ENCODE results near the gene MYH7.

Gene MYH7

GRCh38 chr14:23454445-23454856 is 19.0 kb upstream of the MYH7 start:
- TF ChIP-seq FOXP2 (optimal IDR thresholded peaks at IDR 0.05; ENCODE audit: control extremely low read depth, extremely low read length, insufficient read depth) = no peak
- no peak for TF ChIP-seq POLR2AphosphoS5 (IDR thresholded peaks at IDR 0.05; ENCODE audit: borderline replicate concordance, low read depth, low read length)
- TF ChIP-seq EZH2 (IDR thresholded peaks at IDR 0.05) = no peak
- H3K27ac ChIP-seq = no peak overlapping the region
- H3K9me3 ChIP-seq (ENCODE audit: low read depth, low read length) = no peaks in the 10 kb centered on the region
- H3K9ac ChIP-seq (ENCODE audit: insufficient read length) = no peak overlapping the region
- no peak for DNase-seq (ENCODE audit: low read depth, low spot score)
- H3K36me3 ChIP-seq (ENCODE audit: insufficient read depth, low read length) = no peaks in the 10 kb centered on the region
- no peak overlapping the region for H3K4me3 ChIP-seq

- Histone ChIP-seq H3K36me3 (ENCODE audit: insufficient read depth, low read length) (no peaks in the 10 kb centered on the region), H3K9me3 (ENCODE audit: low read depth, low read length) (no peaks in the 10 kb centered on the region), H3K27ac (no peak overlapping the region), H3K4me3 (no peak overlapping the region), H3K9ac (ENCODE audit: insufficient read length) (no peak overlapping the region)
- TF ChIP-seq POLR2AphosphoS5 (IDR thresholded peaks at IDR 0.05; ENCODE audit: borderline replicate concordance, low read depth, low read length) (no peak), EZH2 (IDR thresholded peaks at IDR 0.05) (no peak), FOXP2 (optimal IDR thresholded peaks at IDR 0.05; ENCODE audit: control extremely low read depth, extremely low read length, insufficient read depth) (no peak)
- no peak for DNase-seq (ENCODE audit: low read depth, low spot score)
These were observed 16.8 kb upstream of the MYH7 start for GRCh38 chr14:23452237-23452636.

- Histone ChIP-seq H3K9ac (ENCODE audit: insufficient read length) (no peak overlapping the region), H3K27ac (no peak overlapping the region), H3K4me3 (no peak overlapping the region), H3K36me3 (ENCODE audit: insufficient read depth, low read length) (no peaks in the 10 kb centered on the region), H3K9me3 (ENCODE audit: low read depth, low read length) (no peaks in the 10 kb centered on the region)
- DNase-seq (ENCODE audit: low read depth, low spot score) = no peak
- no peak for TF ChIP-seq EZH2 (IDR thresholded peaks at IDR 0.05)
These were observed 14.9 kb upstream of the MYH7 start for GRCh38 chr14:23450379-23450778.

GRCh38 chr14:23449314-23449713 is 13.9 kb upstream of the MYH7 start:
- no peak overlapping the region for H3K9ac ChIP-seq (ENCODE audit: insufficient read length)
- no peak overlapping the region for H3K27ac ChIP-seq
- H3K9me3 ChIP-seq (ENCODE audit: low read depth, low read length) = no peaks in the 10 kb centered on the region
- no peaks in the 10 kb centered on the region for H3K36me3 ChIP-seq (ENCODE audit: insufficient read depth, low read length)
- DNase-seq (ENCODE audit: low read depth, low spot score) = no peak
- H3K4me3 ChIP-seq = no peak overlapping the region
- TF ChIP-seq EZH2 (IDR thresholded peaks at IDR 0.05) (no peak), FOXP2 (optimal IDR thresholded peaks at IDR 0.05; ENCODE audit: control extremely low read depth, extremely low read length, insufficient read depth) (no peak), POLR2AphosphoS5 (IDR thresholded peaks at IDR 0.05; ENCODE audit: borderline replicate concordance, low read depth, low read length) (no peak)

GRCh38 chr14:23447361-23448350 is 12.2 kb upstream of the MYH7 start:
- H3K27ac ChIP-seq = no peak overlapping the region
- no peak for DNase-seq (ENCODE audit: low read depth, low spot score)

GRCh38 chr14:23446291-23446851 is 10.9 kb upstream of the MYH7 start:
- Histone ChIP-seq H3K9ac (ENCODE audit: insufficient read length) (no peak overlapping the region), H3K36me3 (ENCODE audit: insufficient read depth, low read length) (no peaks in the 10 kb centered on the region), H3K27ac (no peak overlapping the region), H3K4me3 (no peak overlapping the region), H3K9me3 (ENCODE audit: low read depth, low read length) (no peaks in the 10 kb centered on the region)
- TF ChIP-seq EZH2 (IDR thresholded peaks at IDR 0.05) (no peak), POLR2AphosphoS5 (IDR thresholded peaks at IDR 0.05; ENCODE audit: borderline replicate concordance, low read depth, low read length) (no peak), FOXP2 (optimal IDR thresholded peaks at IDR 0.05; ENCODE audit: control extremely low read depth, extremely low read length, insufficient read depth) (no peak)
- DNase-seq (ENCODE audit: low read depth, low spot score) = no peak

More at GRCh38 chr14:23447361-23448350, 12.2 kb upstream of the MYH7 start:
- no peaks in the 10 kb centered on the region for H3K36me3 ChIP-seq (ENCODE audit: insufficient read depth, low read length)
- no peaks in the 10 kb centered on the region for H3K9me3 ChIP-seq (ENCODE audit: low read depth, low read length)
- no peak overlapping the region for H3K9ac ChIP-seq (ENCODE audit: insufficient read length)
- TF ChIP-seq POLR2AphosphoS5 (IDR thresholded peaks at IDR 0.05; ENCODE audit: borderline replicate concordance, low read depth, low read length) (no peak), FOXP2 (optimal IDR thresholded peaks at IDR 0.05; ENCODE audit: control extremely low read depth, extremely low read length, insufficient read depth) (no peak), EZH2 (IDR thresholded peaks at IDR 0.05) (no peak)
- no peak overlapping the region for H3K4me3 ChIP-seq

GRCh38 chr14:23445773-23446172 is 10.3 kb upstream of the MYH7 start:
- Histone ChIP-seq H3K9me3 (ENCODE audit: low read depth, low read length) (no peaks in the 10 kb centered on the region), H3K27ac (no peak overlapping the region), H3K36me3 (ENCODE audit: insufficient read depth, low read length) (no peaks in the 10 kb centered on the region), H3K4me3 (no peak overlapping the region), H3K9ac (ENCODE audit: insufficient read length) (no peak overlapping the region)
- no peak for DNase-seq (ENCODE audit: low read depth, low spot score)
- TF ChIP-seq FOXP2 (optimal IDR thresholded peaks at IDR 0.05; ENCODE audit: control extremely low read depth, extremely low read length, insufficient read depth) (no peak), EZH2 (IDR thresholded peaks at IDR 0.05) (no peak), POLR2AphosphoS5 (IDR thresholded peaks at IDR 0.05; ENCODE audit: borderline replicate concordance, low read depth, low read length) (no peak)

- Histone ChIP-seq H3K9me3 (ENCODE audit: low read depth, low read length) (no peaks in the 10 kb centered on the region), H3K36me3 (ENCODE audit: insufficient read depth, low read length) (no peaks in the 10 kb centered on the region), H3K4me3 (no peak overlapping the region), H3K27ac (no peak overlapping the region), H3K9ac (ENCODE audit: insufficient read length) (no peak overlapping the region)
- no peak for DNase-seq (ENCODE audit: low read depth, low spot score)
- TF ChIP-seq FOXP2 (optimal IDR thresholded peaks at IDR 0.05; ENCODE audit: control extremely low read depth, extremely low read length, insufficient read depth) (no peak), EZH2 (IDR thresholded peaks at IDR 0.05) (no peak), POLR2AphosphoS5 (IDR thresholded peaks at IDR 0.05; ENCODE audit: borderline replicate concordance, low read depth, low read length) (no peak)
These were observed 8.9 kb upstream of the MYH7 start for GRCh38 chr14:23444314-23444713.

Measured in SK-N-MC (cell line).